Measurements from ENCODE around the gene FAM180A. TPM values are rescaled to one million over a fixed set of nuclear protein-coding genes. Genes with fewer than 3 reads are reported as not detected.

The FAM180A gene
- total and polyA plus RNA-seq, 2 of the 8 experiments (the other 6 are each of a cell fraction or from before 2014, with no cell fraction given) = not detected

DNA sequence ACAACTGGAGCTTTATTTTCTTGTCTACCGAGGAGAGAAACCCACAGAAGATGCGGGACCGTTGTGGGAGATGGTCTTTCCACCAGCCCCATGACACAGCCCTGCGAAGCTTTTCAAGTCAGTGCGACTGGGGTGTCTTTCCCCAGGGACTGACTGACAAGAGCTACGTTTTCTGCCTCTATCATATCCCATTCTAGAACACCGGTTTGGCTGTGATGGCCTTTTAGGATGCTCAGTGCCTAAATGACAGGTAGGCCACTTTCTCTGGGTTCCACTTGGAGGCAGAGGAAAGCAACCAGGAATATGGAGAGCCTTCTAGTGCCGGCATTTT lies 37.5 kb downstream of the FAM180A start:
- Histone ChIP-seq H3K9ac (replicated peaks in 1 of 4; ENCODE audit: extremely low read depth in 1 of 4, low read depth in 3 of 4, low read length in 3 of 4) (no peak overlapping the region), H3K27me3 (replicated peaks in 1 of 4; ENCODE audit: control insufficient read depth in 3 of 4, extremely low read depth in 1 of 4, insufficient read depth in 3 of 4, low read length in 3 of 4) (no peaks in the 10 kb centered on the region), H2BK12ac (ENCODE audit: low read depth, low read length) (no peak overlapping the region), H2BK120ac (replicated peaks; ENCODE audit: low read depth, low read length) (no peak overlapping the region), H3K79me2 (ENCODE audit: control insufficient read depth in 1 of 2, insufficient read depth in 2 of 2, low read length in 2 of 2) (no peaks in the 10 kb centered on the region), H3K9me3 (ENCODE audit: insufficient read depth in 2 of 2, low read depth in 1 of 2, low read length in 1 of 2) (no peaks in the 10 kb centered on the region), H2AFZ (ENCODE audit: low read length) (peak overlapping the region; percentile 43; the same call in 1 of the 2 replicates), H3K4ac (replicated peaks; ENCODE audit: insufficient read length, low read depth, low read length) (no peak overlapping the region), H3K18ac (ENCODE audit: extremely low read depth, low read length) (no peak overlapping the region), H4K20me1 (replicated peaks in 1 of 2; ENCODE audit: control insufficient read depth in 1 of 2, insufficient read depth in 2 of 2, low read length in 2 of 2) (peaks cover 0 to 5% of the 10 kb centered on the region in 2 experiments), H4K91ac (replicated peaks; ENCODE audit: insufficient read length, low read length) (no peak overlapping the region), H3K36me3 (ENCODE audit: control insufficient read depth in 2 of 4, insufficient read depth in 4 of 4, low read length in 3 of 4) (no peaks in the 10 kb centered on the region), H3K79me1 (ENCODE audit: low read depth, low read length) (0 out of 2 replicates have a peak, but pooled peaks cover 1% of the 10 kb centered on the region), H3K23ac (ENCODE audit: insufficient read length) (no peak overlapping the region), H3K27ac (ENCODE audit: low read depth, low read length) (no peak overlapping the region), H4K8ac (ENCODE audit: extremely low read depth, insufficient read depth, low read length) (no peak overlapping the region), H2BK15ac (ENCODE audit: low read length) (no peak overlapping the region), H3K4me2 (ENCODE audit: insufficient read depth in 1 of 2, low read depth in 2 of 2, low read length in 2 of 2) (0 out of 4 replicates have a peak overlapping the region, but pooled peaks of 1 of the 2 experiments have one; percentile 7), H3K4me1 (replicated peaks in 1 of 4; ENCODE audit: control insufficient read depth in 3 of 4, insufficient read depth in 4 of 4, low read length in 3 of 4) (peaks cover 0 to 4% (median 2%) of the 10 kb centered on the region in 4 experiments; a peak in 1 of 7 replicates), H3K23me2 (ENCODE audit: low read depth, low read length) (peaks cover 6% of the 10 kb centered on the region; the same call in 1 of the 2 replicates), H3K14ac (ENCODE audit: insufficient read length) (no peak overlapping the region), H3K56ac (replicated peaks; ENCODE audit: insufficient read length, low read depth, low read length) (no peak overlapping the region), H4K5ac (ENCODE audit: insufficient read length, low read depth, low read length) (no peak overlapping the region), H2BK20ac (ENCODE audit: low read length) (no peak overlapping the region), H3K4me3 (ENCODE audit: extremely low read depth in 1 of 4, insufficient read depth in 2 of 4, low read depth in 3 of 4, low read length in 4 of 4) (no peak overlapping the region), H2AK5ac (ENCODE audit: low read depth, low read length) (no peak overlapping the region), H2BK5ac (ENCODE audit: low read depth, low read length) (no peak overlapping the region)
- FAIRE-seq (no peak), DNase-seq (ENCODE audit: low read depth in 1 of 2, low spot score in 2 of 2) (no peak)
- ChIA-PET CTCF (ENCODE audit: partially characterized antibody) (interaction anchor here (0.6 to 14.4 kb wide), 38 partner anchors 13 to 497 kb away, joined by 3 to 133 read pairs (median 4); partner anchors contain the start of gene SLC13A4), POLR2A (ENCODE audit: partially characterized antibody) (interaction anchor here (0.8 to 2.0 kb wide), 6 partner anchors 9 to 570 kb away, joined by 3 to 4 read pairs (median 3); partner anchors contain the start of gene STMP1)
- WGBS, 2 experiments (ENCODE audit: extremely low coverage in 1 of 2, insufficient coverage in 1 of 2, insufficient read length in 1 of 2, insufficient replicate concordance in 2 of 2, low coverage in 1 of 2, low lambda C conversion rate in 2 of 2, missing lambda C conversion rate in 1 of 2) = 64% methylated on average over 8 of the region's 8 CpGs; no CpG with 5 or more reads in 1 of the 2 experiments
- no peak for TF ChIP-seq SIX5 (IDR thresholded peaks at IDR 0.05; ENCODE audit: low read depth, low read length)
- TF ChIP-seq CEBPB (IDR thresholded peaks at IDR 0.05; ENCODE audit: low read depth, low read length) = no peak
- no peak for TF ChIP-seq RNF2 (IDR thresholded peaks at IDR 0.05; ENCODE audit: borderline replicate concordance, low read depth, low read length, missing control alignments, poor library complexity, severe bottlenecking)
